Right lung (tissue), 5 donors: ENCODE data around the gene RGL2. TPM values are rescaled to one million over a fixed set of nuclear protein-coding genes. Genes with fewer than 3 reads are reported as not detected.

Source experiments
- DNase-seq, 2 donors: peaks; one replicate each; pipeline ENCODE4 v3.0.0-alpha.2; 2013
- polyA plus RNA-seq, 5 donors: library from polyadenylated mRNA; unstranded; fragments of 120-200 nt; gene quantifications; one replicate each; pipeline versions ENCODE4 v1.2.1 to v1.2.3, GENCODE V29; 2013; ENCODE audit warnings: inconsistent platforms in 1 of 5, low replicate concordance in 1 of 5; ENCODE audit not compliant: insufficient read length in 5 of 5, insufficient read depth in 1 of 5

The RGL2 gene
- polyA plus RNA-seq, 5 donors: 123 to 169 (median 149) TPM

DNA sequence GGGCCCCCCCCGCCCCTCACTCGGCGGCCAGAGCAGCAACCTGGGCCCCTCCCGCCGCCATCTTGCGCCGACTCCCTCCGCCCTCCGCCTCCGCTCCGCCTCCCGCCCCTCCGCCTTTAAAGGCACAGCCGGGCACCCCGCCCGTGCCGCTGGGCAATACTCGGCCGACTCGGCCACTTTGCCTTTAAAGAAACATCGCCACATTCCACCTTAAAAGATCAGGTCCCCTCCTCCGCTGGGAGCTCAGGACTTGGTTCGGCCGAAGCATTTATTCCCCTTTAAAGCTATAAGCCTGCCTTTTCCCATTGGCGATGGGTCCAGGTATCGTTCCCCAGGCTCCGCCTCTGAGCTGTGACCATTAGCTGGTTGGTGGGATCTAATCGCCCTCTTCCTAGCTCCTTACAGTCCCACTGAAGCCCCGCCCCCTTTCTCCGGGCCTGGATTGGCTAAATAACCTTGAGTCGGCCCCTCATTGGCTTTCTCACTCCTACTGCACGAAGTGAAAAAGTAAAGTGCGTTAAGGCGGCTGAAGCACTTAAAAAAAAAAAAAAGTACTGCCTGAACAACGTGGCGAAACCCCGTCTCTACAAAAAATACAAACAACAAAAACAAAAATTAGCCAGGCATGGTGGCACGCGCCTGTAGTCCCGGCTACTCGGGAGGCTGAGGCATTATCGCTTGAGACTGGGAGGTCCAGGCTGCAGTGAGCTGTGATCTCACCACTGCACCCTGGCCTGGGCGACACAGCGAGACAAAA lies 19.1 kb upstream of the RGL2 start, which contains the start of gene ZBTB22:
Gene ZBTB22, minus strand, starts transcription at position 76 of the 757 bp plus-strand sequence. CDS start 828 bp downstream, outside the sequence.
- DNase-seq: peak; percentile 97 to 98

- no peak for DNase-seq
Observed at GRCh38 chr6:33317419-33317668, 18.6 kb upstream of the RGL2 start.

DNA sequence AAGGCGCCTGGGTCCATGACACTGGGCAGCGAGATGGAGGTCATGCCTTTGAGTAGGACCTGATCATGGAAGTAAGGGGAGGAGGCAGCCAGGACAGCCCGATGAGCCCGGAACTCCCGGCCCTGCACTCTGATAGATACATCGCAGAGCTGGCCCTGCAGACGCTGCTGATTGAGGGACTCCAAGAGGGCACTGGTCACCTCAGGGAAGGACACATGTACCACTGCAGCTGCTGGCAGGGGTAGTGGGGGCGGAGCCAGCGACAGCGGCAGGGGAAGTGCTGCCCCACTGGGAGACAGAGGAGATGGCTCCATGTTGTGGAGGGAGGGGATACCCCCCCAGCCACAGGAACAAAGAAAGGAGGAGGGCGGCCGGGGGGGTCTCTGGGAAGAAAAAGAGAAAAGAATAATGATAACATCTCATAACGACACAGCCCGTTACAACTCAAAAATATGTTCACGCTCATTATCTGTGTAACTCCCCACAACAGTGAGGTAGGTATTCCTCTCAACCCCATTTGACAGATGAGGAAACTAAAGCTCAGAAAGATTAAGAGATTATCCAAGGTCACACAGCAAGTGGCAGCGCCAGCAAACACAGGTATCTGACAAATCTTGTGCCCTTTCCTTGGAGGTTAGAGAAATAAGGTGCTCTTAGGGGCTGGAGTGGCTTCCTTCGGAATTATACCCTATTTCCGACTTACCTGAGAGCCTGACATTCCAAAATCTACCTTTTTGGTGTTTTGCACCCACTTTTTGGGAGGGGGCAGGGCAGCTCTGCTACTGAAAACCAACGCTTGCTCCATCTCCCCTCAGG lies 18.1 kb upstream of the RGL2 start:
- no peak for DNase-seq

DNA sequence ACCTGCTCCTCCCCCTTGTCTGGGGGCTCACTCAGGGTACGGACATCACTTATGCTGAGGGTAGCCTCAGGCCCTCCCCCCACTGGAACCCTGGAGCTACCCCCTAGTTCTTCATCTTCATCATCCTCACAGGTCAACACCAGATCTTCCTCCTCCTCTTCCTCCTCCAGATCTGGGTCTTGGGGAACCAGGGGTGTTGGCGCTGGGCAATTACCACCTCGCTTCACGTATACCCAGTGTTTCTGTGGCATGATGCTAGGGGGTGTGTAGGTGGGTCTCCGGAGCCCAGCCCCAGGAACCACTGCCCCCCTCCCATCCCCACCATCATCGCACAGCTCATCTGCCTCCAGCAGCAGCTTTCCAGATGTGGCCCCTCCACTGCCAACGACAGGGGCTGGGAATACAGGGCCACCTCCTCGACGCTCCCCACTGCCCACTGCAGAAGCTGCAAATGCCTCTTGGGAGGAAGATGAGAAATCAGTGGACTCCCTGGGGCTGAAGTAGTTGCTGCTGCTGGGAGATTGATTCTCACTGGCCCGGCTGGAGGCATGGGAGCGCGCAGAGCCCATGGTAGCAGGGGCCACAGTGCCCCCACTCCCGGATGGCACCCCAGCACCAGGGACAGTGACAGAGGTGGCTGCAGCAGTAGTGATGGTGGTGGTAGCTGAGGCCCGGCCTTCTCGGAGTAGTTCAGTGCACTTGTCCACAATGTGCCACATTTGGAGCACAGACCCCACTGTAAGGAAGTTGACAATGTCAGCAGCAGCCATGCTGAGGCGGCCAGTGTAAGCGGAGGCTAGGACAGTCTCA lies 17.3 kb upstream of the RGL2 start:
- DNase-seq: no peak

DNA sequence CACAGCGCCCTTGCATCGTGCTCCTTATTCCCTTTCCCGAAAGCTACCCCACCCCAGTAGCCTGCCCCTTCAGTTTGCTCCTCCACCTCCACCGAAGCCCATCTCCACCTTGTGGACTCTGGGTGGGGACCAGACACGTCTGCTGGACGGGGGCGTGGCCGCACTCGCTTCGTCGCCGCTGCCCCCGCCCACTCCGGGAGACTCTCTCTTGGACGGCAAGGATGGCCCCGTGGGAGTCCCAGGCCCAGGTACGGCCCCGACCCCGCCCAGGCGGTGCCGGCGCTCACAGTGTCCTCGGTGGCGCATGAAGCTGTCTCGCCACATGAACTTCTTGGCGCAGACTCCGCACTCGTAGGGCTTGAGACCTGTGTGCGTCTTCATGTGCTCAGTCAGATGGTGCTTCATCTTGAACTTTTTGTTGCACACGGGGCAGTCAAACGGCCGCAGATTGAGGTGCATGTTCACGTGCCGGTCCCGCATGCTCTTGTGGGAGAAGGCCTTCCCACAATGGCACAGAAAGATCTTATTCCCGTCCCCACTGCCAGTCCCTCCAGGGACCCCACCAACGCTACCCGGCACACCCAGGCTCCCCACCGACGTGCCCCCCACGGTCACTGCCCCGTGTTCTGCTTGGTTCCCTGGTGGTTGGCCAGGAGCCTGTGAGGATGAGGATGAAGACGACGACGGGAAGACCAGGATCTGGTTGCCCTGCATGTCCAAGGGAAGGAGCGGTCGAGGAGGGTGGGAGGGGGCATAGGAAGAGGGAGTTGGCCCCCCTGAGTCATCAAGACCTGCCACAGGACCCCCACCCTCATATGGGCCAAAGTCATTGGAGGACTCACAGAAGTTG lies 16.4 kb upstream of the RGL2 start:
- DNase-seq: no peak

DNA sequence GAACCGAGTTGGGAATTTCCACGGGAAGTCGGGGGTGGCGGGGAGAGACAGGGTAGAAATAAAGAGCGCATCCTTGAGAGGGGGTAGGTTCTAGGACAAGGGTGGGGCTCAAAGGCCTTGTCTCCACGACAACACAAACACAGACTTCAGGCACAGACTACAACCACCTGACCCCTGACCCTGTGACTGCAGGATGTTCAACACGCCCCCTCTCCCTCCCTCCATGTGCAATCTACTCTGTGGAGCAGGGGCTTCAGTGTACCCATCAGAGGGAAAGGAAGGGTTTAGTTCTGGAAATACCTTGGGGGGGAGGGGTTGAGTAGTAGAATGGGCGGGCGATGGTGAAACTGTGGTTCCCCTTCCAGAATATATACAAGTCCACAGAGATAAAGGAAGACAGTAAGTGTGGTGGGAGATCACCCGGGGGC lies 15.8 kb upstream of the RGL2 start:
- peak; percentile 65 to 74 for DNase-seq

- peak; percentile 69 to 76 for DNase-seq
Observed at GRCh38 chr6:33313709-33314514, 15.2 kb upstream of the RGL2 start, which contains the start of gene TAPBP. TAPBP (minus strand) TSS chr6:33314078; CDS start chr6:33314041, 37 bp downstream.

- no peak for DNase-seq
Observed at GRCh38 chr6:33313105-33313708, 14.5 kb upstream of the RGL2 start.

DNA sequence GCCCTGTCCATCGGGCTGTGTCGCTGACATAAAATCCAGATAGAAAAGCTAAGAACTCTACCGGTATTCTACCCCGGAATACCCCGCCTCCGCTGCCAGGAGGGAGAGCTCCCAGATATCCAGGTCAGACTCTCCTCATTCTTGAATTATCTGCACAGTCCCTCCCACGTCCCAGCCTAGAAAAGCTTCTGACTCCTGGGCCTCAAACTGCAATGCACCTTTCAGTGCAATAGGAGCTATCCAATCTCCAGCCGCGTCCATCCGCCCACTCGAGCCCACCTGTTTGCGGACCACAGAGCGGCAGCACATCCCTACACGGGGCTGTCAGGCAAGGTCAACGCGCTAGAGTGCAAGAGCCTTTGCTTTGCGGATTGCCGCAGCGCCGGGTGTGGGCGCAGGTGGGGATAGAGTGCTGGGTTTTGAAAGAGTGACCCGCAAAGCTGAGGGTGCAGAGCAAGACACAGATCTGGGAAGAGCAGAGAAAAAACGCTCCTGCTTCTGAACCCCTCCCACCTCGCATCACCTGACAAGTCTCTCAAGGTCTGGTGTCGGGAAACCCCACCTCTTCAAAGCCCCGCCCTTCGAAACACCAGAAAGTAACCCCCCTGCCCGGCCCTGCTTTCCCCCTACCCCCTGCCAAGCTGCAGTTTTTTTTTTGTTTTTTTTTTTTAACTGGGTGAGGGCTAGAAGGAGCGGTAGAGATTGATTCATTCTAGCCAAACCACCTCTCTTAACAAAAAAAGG lies 13.8 kb upstream of the RGL2 start:
- DNase-seq: peak in 1 of 2 donors; percentile 45

GRCh38 chr6:33306356-33306755 lies 7.6 kb upstream of the RGL2 start:
- no peak for DNase-seq

DNA sequence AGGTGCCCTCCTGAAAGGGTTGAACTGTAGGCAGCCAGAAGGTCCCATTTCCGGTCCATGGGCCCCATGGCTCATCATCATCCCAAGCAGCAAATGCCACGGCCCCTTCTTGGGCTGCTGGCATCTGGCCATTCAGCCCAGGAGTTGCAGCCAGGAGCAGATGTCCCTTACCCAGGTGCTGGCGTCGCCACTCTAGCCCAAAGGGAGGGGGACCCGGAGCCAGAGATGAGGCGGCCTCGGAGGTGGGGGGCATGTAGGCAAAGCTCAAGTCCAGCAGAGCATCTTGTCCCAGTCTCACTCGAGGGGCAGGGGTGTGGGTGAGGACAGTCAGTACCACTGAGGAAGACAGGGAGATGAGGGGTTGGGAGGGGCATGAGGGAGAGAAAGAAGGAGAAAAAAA lies 6.3 kb upstream of the RGL2 start:
- DNase-seq: no peak

- DNase-seq: no peak
Observed at GRCh38 chr6:33304216-33304615, 5.5 kb upstream of the RGL2 start.

GRCh38 chr6:33301877-33302276 lies 3.1 kb upstream of the RGL2 start:
- no peak for DNase-seq

GRCh38 chr6:33299237-33299944 lies 649 bp upstream of the RGL2 start:
- DNase-seq: peak; percentile 88 to 89

DNA sequence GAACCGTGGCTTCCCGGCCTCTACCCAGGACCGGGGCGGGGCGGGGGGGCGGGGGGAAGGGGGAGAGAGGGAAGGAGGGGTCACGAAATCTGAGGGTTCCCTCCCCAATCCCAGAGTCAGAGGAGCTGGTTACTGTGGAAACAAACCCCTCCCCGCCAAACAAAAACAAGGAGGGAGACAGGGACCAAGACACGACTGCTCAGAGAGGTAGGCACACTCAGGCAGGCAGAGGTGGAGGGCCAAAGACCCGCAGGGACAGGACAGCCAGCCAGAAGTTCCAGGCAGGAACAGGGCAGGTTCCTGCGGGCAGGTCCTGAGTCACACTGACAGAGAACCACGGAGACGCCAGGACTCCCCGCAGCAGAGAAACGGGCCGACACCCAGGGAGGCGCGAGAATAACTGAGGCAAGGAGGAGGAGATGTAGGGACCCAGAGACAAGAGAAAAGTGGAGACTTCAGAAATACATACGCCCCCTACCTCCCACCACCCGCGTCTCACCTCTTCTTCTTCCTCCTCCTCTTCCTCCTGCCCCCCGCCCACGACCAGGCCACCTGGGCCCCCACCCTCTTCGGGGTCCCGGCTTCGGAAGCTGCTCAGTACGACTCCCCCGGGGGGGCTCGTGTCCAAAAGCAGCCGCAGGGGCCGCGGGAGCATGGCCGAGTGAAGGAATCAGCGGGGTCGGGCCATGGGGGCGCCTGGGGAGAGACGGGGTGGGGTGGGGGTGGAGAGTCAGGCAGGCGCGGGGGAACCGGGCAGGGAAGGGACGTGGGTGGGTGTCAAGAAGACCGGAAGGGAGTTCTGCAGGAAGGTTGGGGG lies 578 bp downstream of the RGL2 start:
- peak; percentile 72 to 76 for DNase-seq

GRCh38 chr6:33297406-33297955 lies 1.3 kb downstream of the RGL2 start:
- peak; percentile 51 to 55 for DNase-seq

GRCh38 chr6:33296797-33297405 lies 1.8 kb downstream of the RGL2 start:
- DNase-seq: no peak
